ENCODE data around the gene NTRK1. TPM values are rescaled to one million over a fixed set of nuclear protein-coding genes. Genes with fewer than 3 reads are reported as not detected.

NTRK1 gene
- total RNA-seq, 1 experiment from 2014 or later: 0.89 TPM

GRCh38 chr1:156836041-156836654 lies 24.5 kb upstream of the NTRK1 start:
- intact Hi-C loops (cut with micrococcal nuclease): no loop called here
- Histone ChIP-seq H3K4me1 (ENCODE audit: control insufficient read depth in 1 of 2, insufficient read depth in 2 of 2, low read length in 2 of 2) (no peaks in the 10 kb centered on the region), H3K27me3 (ENCODE audit: insufficient read depth, low read length) (peaks cover 14% of the 10 kb centered on the region; the same call in 1 of the 2 replicates), H3K9me2 (ENCODE audit: insufficient read depth) (no peaks in the 10 kb centered on the region), H3K9me3 (ENCODE audit: control insufficient read depth in 1 of 2, insufficient read depth in 1 of 2, low read depth in 1 of 2, low read length in 2 of 2) (no peaks in the 10 kb centered on the region), H3K36me3 (ENCODE audit: control insufficient read depth in 1 of 2, insufficient read depth in 2 of 2, low read length in 2 of 2) (no peaks in the 10 kb centered on the region), H3K79me2 (ENCODE audit: insufficient read depth, low read length) (no peaks in the 10 kb centered on the region), H2AFZ (ENCODE audit: low read depth, low read length, poor library complexity, severe bottlenecking) (no peak overlapping the region), H3K27ac (ENCODE audit: low read depth, low read length) (no peak overlapping the region), H4K20me1 (ENCODE audit: insufficient read depth) (no peaks in the 10 kb centered on the region), H3K4me3 (replicated peaks in 1 of 2; ENCODE audit: low read depth in 1 of 2, low read length in 2 of 2) (no peak overlapping the region), H3K4me2 (ENCODE audit: low read length) (no peak overlapping the region), H3K9ac (ENCODE audit: low read length) (no peak overlapping the region)
- CTCF ChIA-PET: interaction anchor here (4.5 kb wide), 1 partner anchor 24 kb away, joined by 44 read pairs; the partner anchor contains the start of genes INSRR and NTRK1
- RAD21 ChIA-PET (ENCODE audit: low non-redundant PET in 1 of 2, low total read pairs in 2 of 2, uncharacterized antibody in 2 of 2, unreplicated experiment in 2 of 2): no interaction called here
- BruUV-seq (replicated peaks): no TSS peak
- no peak for DNase-seq (ENCODE audit: low read depth, low spot score)
- TF ChIP-seq ZBTB33 (IDR thresholded peaks at IDR 0.05; ENCODE audit: extremely low read depth, insufficient replicate concordance, low read length) (no peak), SIN3A (IDR thresholded peaks at IDR 0.05; ENCODE audit: low read depth) (no peak), RAD21 (IDR thresholded peaks at IDR 0.05; ENCODE audit: low read depth) (no peak), JUND (IDR thresholded peaks at IDR 0.05) (no peak), SP1 (IDR thresholded peaks at IDR 0.05; ENCODE audit: low read depth) (no peak), ATF3 (IDR thresholded peaks at IDR 0.05) (no peak), ZNF274 (IDR thresholded peaks at IDR 0.05; ENCODE audit: low read depth, low read length) (no peak), SRF (IDR thresholded peaks at IDR 0.05; ENCODE audit: low read depth) (no peak), EZH2phosphoT487 (IDR thresholded peaks at IDR 0.05; ENCODE audit: borderline replicate concordance) (no peak), CEBPB (IDR thresholded peaks at IDR 0.05; ENCODE audit: low read depth) (no peak)
- no peak for ATAC-seq
- POLR2A ChIA-PET: no interaction called here

Data from HCT116 (cell line).